T-helper 2 cell treated with Interferon-gamma antibody and Interleukin-4, amounts not matched to agents 100 ng/mL and 5 ng/mL, for 36 hours (primary cell): ENCODE data around the gene MAGI3. TPM values are rescaled to one million over a fixed set of nuclear protein-coding genes. Genes with fewer than 3 reads are reported as not detected.
"Not testable (repeated sequence)": the region's sequence is repeated elsewhere in the genome, so short reads cannot be mapped to it uniquely, and the experiment has no call there.

Experiments used
- intact Hi-C: fragments of 100-400 bp; cut with micrococcal nuclease; formaldehyde crosslinking; loops from one replicate; pipeline ENCODE4 v1.15.1; 2023
- total RNA-seq: library from RNA; stranded (reverse); gene quantifications from 2 replicates; pipeline ENCODE4 v1.2.3, GENCODE V29; 2022

The MAGI3 gene
- total RNA-seq, 1 donor from 2014 or later, result 5.9 TPM

GRCh38 chr1:113684153-113684541 is 293.8 kb downstream of the MAGI3 start:
- intact Hi-C loops, result no loop called here

GRCh38 chr1:113686891-113687618 is 296.7 kb downstream of the MAGI3 start:
- intact Hi-C loops, result no loop called here

DNA sequence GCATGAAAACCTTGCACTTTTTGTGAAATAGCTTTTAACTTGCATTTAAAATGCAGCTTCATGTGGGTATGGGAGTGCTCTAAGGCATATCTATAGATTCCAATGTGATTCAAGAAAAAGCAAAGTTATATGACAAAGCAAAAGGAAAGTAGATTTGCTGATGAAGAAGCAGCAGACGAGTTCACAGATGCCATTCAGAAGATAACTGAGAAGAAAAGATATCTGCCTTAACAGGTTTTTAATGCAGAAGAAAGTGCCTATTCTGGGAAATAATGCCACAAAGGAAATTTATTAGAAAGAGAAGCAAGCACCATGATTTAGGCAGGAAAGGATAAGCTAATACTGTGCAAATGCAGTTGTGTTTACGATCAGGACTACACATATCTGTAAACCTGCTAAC is 300.9 kb downstream of the MAGI3 start:
- intact Hi-C loops, result no loop called here

- intact Hi-C loops, result no loop called here
Measured at GRCh38 chr1:113692342-113692741, 302.0 kb downstream of the MAGI3 start.

- intact Hi-C loops, result no loop called here
Measured at GRCh38 chr1:113692824-113693431, 302.6 kb downstream of the MAGI3 start.

DNA sequence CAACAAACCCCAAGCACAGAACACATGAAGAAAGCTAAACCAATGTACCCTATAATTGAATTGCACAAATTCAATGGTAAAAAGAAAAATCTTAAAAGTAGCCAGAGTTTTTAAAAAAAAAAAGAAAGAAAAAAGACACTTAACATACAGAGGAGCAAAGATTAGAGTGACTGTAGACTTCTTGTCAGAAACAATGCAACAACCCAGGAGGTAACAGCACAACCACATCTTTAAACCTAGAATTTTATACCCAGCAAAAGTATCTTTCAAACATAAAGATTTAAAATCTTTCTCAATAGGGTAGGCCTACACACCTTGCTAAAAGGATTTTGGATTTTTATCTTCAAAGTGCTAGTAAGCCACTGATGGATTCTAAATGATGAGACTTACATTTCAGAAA is 304.6 kb downstream of the MAGI3 start:
- intact Hi-C loops, result no loop called here

DNA sequence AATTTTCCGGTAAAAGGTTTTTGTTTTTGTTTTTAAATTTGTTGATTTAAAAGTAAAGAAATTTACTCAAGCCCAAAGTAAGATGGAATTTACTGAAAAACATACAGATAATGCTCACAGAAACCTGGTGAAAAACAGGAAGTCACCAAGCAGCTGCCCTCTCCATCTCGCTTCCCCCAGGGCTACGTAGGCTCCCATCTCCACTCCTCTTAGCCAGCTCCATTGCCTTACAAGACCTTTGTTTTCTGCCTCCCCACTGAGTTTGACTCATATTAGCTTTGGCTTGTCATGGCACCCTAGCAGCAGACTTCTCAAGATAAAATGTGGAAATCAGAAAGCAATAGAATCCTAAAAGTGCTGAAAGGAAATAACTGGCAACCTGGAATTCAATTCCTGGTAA is 311.1 kb downstream of the MAGI3 start:
- intact Hi-C loops, result no loop called here

- intact Hi-C loops, result no loop called here
Measured at GRCh38 chr1:113714606-113715269, 324.4 kb downstream of the MAGI3 start.

DNA sequence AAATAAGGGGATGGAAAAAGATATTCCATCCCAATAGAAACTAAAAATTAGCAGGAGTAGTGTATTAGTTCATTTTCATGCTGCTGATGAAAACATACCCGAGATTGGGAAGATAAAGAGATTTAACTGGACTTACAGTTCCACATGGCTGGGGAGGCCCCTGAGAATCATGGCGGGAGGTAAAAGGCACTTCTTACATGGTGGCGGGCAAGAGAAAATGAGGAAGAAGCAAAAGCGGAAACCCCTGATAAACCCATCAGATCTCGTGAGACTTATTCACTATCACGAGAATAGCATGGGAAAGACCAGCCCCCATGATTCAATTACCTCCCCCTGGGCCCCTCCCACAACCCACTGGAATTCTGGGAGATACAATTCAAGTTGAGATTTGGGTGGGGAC is 327.2 kb downstream of the MAGI3 start:
- intact Hi-C loops, result not testable (repeated sequence)

DNA sequence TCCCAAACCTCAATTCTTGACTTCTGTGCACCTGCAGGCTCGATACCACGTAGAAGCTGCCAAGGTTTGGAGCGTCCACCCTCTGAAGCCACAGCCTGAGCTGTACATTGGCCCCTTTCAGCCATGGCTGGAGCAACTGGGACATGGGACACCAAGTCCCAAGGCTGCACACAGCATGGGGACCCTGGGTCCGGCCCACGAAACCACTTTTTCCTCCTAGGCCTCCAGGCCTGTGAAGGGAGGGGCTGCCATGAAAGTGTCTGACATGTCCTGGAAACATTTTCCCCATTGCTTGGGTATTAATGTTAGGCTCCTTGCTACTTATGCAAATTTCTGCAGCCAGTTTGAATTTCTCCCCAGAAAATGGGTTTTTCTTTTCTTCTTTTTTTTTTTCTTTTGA is 328.3 kb downstream of the MAGI3 start:
- intact Hi-C loops, result not testable (repeated sequence)

GRCh38 chr1:113721010-113721409 is 330.7 kb downstream of the MAGI3 start:
- intact Hi-C loops, result no loop called here

- intact Hi-C loops, result no loop called here
Measured at GRCh38 chr1:113732802-113733201, 342.5 kb downstream of the MAGI3 start.

GRCh38 chr1:113734357-113735055 is 344.2 kb downstream of the MAGI3 start:
- intact Hi-C loops, result no loop called here
